ENCODE data around the gene AK5. TPM values are rescaled to one million over a fixed set of nuclear protein-coding genes. Genes with fewer than 3 reads are reported as not detected.

The AK5 gene
- total and polyA plus RNA-seq, 12 donors = 0.25 to 1.7 (median 0.87) TPM

DNA sequence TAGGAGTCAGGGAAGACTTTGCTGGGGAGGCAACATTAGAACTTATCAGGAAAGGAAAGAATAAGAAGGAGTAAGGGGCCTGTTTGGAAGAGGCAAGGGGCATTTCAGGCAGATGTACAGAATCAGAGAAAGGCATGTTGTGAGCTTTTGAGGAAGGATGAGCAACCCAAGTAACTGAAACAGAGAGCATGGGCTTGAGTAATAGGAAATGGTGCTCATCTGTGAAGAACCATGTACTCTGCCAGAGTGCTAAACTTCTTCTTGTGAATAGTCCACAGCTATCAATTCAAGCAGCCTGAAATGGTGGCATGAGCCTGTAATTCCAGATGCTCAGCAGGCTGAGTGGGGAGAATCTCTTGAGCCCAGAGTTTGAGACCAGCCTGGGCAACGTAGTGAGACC is 43.4 kb upstream of the AK5 start:
- DNase-seq (no peak), ATAC-seq (no peak)
- peaks cover 0 to 3% (median 0%) of the 10 kb centered on the region in 7 donors for H3K27me3 ChIP-seq
- H3K36me3 ChIP-seq = no peaks in the 10 kb centered on the region
- 78 to 82% methylated on average over 1 of the region's 1 CpG for WGBS, 2 donors
- H3K4me1 ChIP-seq = no peaks in the 10 kb centered on the region
- TF ChIP-seq, protein P1, sequence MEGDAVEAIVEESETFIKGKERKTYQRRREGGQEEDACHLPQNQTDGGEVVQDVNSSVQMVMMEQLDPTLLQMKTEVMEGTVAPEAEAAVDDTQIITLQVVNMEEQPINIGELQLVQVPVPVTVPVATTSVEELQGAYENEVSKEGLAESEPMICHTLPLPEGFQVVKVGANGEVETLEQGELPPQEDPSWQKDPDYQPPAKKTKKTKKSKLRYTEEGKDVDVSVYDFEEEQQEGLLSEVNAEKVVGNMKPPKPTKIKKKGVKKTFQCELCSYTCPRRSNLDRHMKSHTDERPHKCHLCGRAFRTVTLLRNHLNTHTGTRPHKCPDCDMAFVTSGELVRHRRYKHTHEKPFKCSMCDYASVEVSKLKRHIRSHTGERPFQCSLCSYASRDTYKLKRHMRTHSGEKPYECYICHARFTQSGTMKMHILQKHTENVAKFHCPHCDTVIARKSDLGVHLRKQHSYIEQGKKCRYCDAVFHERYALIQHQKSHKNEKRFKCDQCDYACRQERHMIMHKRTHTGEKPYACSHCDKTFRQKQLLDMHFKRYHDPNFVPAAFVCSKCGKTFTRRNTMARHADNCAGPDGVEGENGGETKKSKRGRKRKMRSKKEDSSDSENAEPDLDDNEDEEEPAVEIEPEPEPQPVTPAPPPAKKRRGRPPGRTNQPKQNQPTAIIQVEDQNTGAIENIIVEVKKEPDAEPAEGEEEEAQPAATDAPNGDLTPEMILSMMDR (IDR thresholded peaks at IDR 0.05) = no peak
- H3K9me3 ChIP-seq = peaks cover 0 to 5% (median 0%) of the 10 kb centered on the region in 11 donors
- H3K27ac ChIP-seq = no peak overlapping the region
- intact Hi-C loops (cut with DNase I) = no loop called here
- H3K4me3 ChIP-seq = no peak overlapping the region

DNA sequence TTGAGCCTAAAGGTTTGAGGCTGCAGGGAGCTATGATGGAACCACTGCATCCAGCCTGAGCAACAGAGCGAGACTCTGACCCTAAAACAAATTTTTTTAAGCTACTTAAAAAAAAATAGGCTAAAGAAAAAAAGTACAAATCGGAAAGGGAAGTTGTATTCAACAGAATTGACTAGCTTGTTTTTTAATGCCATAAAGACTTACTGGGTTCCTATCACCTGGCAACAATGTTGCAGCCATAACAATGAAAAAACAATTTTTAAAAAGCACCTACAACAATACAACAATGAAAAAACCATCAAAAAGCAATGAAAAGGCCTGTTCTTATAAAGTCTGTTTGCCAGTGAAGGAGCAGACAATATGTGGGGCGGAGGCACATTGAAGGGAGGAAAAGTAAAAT is 42.5 kb upstream of the AK5 start:
- intact Hi-C loops (cut with DNase I) = no loop called here
- ATAC-seq (no peak), DNase-seq (no peak)
- no peak overlapping the region for H3K4me3 ChIP-seq
- H3K9me3 ChIP-seq = peaks cover 0 to 5% (median 0%) of the 10 kb centered on the region in 11 donors
- TF ChIP-seq, protein P1 (IDR thresholded peaks at IDR 0.05) = no peak
- H3K36me3 ChIP-seq = no peaks in the 10 kb centered on the region
- H3K4me1 ChIP-seq = no peaks in the 10 kb centered on the region
- no peak overlapping the region for H3K27ac ChIP-seq
- 83 to 92% methylated on average over 3 of the region's 3 CpGs for WGBS, 2 donors
- H3K27me3 ChIP-seq = peaks cover 0 to 3% (median 0%) of the 10 kb centered on the region in 7 donors

DNA sequence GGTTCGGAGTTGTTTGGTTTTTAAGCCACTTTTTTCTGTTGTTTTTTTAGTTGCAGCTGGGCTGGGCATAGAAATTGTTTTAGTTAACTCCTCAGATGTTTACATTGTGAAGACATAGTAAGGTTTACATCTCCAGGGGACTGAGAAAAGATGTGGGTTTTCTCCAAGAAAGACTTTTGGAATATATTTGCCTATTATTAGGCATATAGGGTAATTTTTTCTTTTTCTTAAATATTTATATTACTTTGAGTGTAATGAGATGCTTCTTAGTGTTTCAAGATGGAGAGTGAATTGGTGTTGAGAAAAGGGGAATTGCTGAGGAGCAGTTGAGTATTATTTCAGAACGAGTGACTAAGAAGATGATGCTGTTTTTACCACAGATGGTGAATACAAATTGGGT is 36.0 kb upstream of the AK5 start:
- no peak for ATAC-seq
- H3K36me3 ChIP-seq = no peaks in the 10 kb centered on the region
- H3K27me3 ChIP-seq = peaks cover 0 to 3% (median 0%) of the 10 kb centered on the region in 7 donors
- peaks cover 0 to 37% (median 3%) of the 10 kb centered on the region in 11 donors for H3K9me3 ChIP-seq
- intact Hi-C loops (cut with DNase I) = no loop called here
- no peaks in the 10 kb centered on the region for H3K4me1 ChIP-seq
- TF ChIP-seq, protein P1 (IDR thresholded peaks at IDR 0.05) = no peak
- no peak overlapping the region for H3K4me3 ChIP-seq
- H3K27ac ChIP-seq = no peak overlapping the region
- DNase-seq = no peak
- 69 to 71% methylated on average over 2 of the region's 2 CpGs for WGBS, 2 donors

DNA sequence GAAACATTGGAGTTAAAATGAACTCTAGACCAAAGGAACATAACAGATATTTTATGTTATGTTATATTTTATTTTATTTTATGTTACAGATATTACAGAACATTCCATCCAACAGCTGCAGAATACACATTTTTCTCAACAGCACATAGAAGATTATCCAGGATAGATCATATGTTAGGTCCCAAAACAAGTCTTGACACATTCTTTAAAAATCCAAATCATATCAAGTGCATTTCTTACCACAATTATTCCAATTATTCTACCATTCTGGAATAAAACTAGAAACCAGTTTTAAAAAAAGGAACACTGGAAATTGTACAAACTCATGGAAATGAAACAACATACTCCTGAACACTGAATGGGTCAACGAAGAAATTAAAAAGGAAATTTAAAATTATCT is 31.7 kb upstream of the AK5 start:
- Histone ChIP-seq H3K9me3 (peaks cover 0 to 80% (median 16%) of the 10 kb centered on the region in 11 donors), H3K27ac (no peak overlapping the region), H3K36me3 (no peaks in the 10 kb centered on the region), H3K4me3 (no peak overlapping the region), H3K27me3 (no peaks in the 10 kb centered on the region), H3K4me1 (no peaks in the 10 kb centered on the region)
- no peak for DNase-seq
- ATAC-seq = no peak
- intact Hi-C loops (cut with DNase I) = no loop called here
- WGBS, 2 donors = 86% methylated on average over 1 of the region's 1 CpG
- TF ChIP-seq, protein P1 (IDR thresholded peaks at IDR 0.05) = no peak
